ENCODE results near the gene B3GALT2. TPM values are rescaled to one million over a fixed set of nuclear protein-coding genes. Genes with fewer than 3 reads are reported as not detected.
"Not testable (repeated sequence)": the region's sequence is repeated elsewhere in the genome, so short reads cannot be mapped to it uniquely, and the experiment has no call there.

B3GALT2 gene
- under 1 TPM; 0.13 to 0.68 (median 0.50) TPM for total RNA-seq

GRCh38 chr1:193185901-193186731, at the start of gene B3GALT2:
B3GALT2 (minus strand) TSS chr1:193186613; CDS start chr1:193181562, 5,051 bp downstream.
- Mint-ChIP-seq H3K4me3 (peak within 1 kb of the TSS; percentile 73), H3K9me3 (no peaks in the 10 kb centered on the region), H3K36me3 (ENCODE audit: insufficient read depth) (no peaks in the 10 kb centered on the region), H3K27me3 (ENCODE audit: low read depth) (no peaks in the 10 kb centered on the region), H3K4me1 (ENCODE audit: low read depth) (peaks cover 61% of the 10 kb centered on the region)
- DNase-seq, result no peak
- ATAC-seq, result peak in 1 of 2 donors; percentile 59

GRCh38 chr1:193234530-193234929, 48.1 kb upstream of the B3GALT2 start:
- Mint-ChIP-seq H3K36me3 (ENCODE audit: insufficient read depth) (peaks cover 42% of the 10 kb centered on the region), H3K4me1 (ENCODE audit: low read depth) (peaks cover 12% of the 10 kb centered on the region), H3K27me3 (ENCODE audit: low read depth) (no peaks in the 10 kb centered on the region), H3K9me3 (no peaks in the 10 kb centered on the region), H3K4me3 (no peak overlapping the region)
- DNase-seq (no peak), ATAC-seq (no peak)

- H3K36me3 Mint-ChIP-seq (ENCODE audit: insufficient read depth), result peaks cover 34% of the 10 kb centered on the region
- not testable (repeated sequence) for H3K4me1 Mint-ChIP-seq (ENCODE audit: low read depth); ATAC-seq; H3K9me3 Mint-ChIP-seq; H3K27me3 Mint-ChIP-seq (ENCODE audit: low read depth); DNase-seq; H3K4me3 Mint-ChIP-seq
These were observed 44.7 kb upstream of the B3GALT2 start for GRCh38 chr1:193231146-193231545.

GRCh38 chr1:193229136-193229535, 42.7 kb upstream of the B3GALT2 start:
- Mint-ChIP-seq H3K9me3 (no peaks in the 10 kb centered on the region), H3K27me3 (ENCODE audit: low read depth) (no peaks in the 10 kb centered on the region), H3K4me1 (ENCODE audit: low read depth) (peaks cover 16% of the 10 kb centered on the region), H3K36me3 (ENCODE audit: insufficient read depth) (peaks cover 35% of the 10 kb centered on the region), H3K4me3 (no peak overlapping the region)
- ATAC-seq (no peak), DNase-seq (no peak)

GRCh38 chr1:193222056-193222615, 35.7 kb upstream of the B3GALT2 start:
- H3K27me3 Mint-ChIP-seq (ENCODE audit: low read depth), result no peaks in the 10 kb centered on the region
- no peak for ATAC-seq
- peaks cover 22% of the 10 kb centered on the region for H3K4me1 Mint-ChIP-seq (ENCODE audit: low read depth)
- H3K9me3 Mint-ChIP-seq, result no peaks in the 10 kb centered on the region
- H3K36me3 Mint-ChIP-seq (ENCODE audit: insufficient read depth), result peaks cover 54% of the 10 kb centered on the region
- H3K4me3 Mint-ChIP-seq, result no peak overlapping the region
- DNase-seq, result no peak

- Mint-ChIP-seq H3K36me3 (ENCODE audit: insufficient read depth) (peaks cover 52% of the 10 kb centered on the region), H3K4me3 (no peak overlapping the region), H3K9me3 (no peaks in the 10 kb centered on the region), H3K4me1 (ENCODE audit: low read depth) (peaks cover 18% of the 10 kb centered on the region), H3K27me3 (ENCODE audit: low read depth) (no peaks in the 10 kb centered on the region)
- ATAC-seq, result no peak
- DNase-seq, result no peak
These were observed 35.2 kb upstream of the B3GALT2 start for GRCh38 chr1:193221651-193222050.

GRCh38 chr1:193219391-193219790, 33.0 kb upstream of the B3GALT2 start:
- no peak for DNase-seq
- ATAC-seq, result no peak
- Mint-ChIP-seq H3K4me1 (ENCODE audit: low read depth) (peaks cover 7% of the 10 kb centered on the region), H3K4me3 (no peak overlapping the region), H3K27me3 (ENCODE audit: low read depth) (no peaks in the 10 kb centered on the region), H3K9me3 (no peaks in the 10 kb centered on the region), H3K36me3 (ENCODE audit: insufficient read depth) (peaks cover 49% of the 10 kb centered on the region)

- Mint-ChIP-seq H3K4me3 (no peak overlapping the region), H3K4me1 (ENCODE audit: low read depth) (peaks cover 12% of the 10 kb centered on the region), H3K9me3 (no peaks in the 10 kb centered on the region), H3K36me3 (ENCODE audit: insufficient read depth) (peaks cover 48% of the 10 kb centered on the region), H3K27me3 (ENCODE audit: low read depth) (no peaks in the 10 kb centered on the region)
- DNase-seq, result no peak
- no peak for ATAC-seq
These were observed 30.5 kb upstream of the B3GALT2 start for GRCh38 chr1:193216920-193217319.

- ATAC-seq, result no peak
- H3K36me3 Mint-ChIP-seq (ENCODE audit: insufficient read depth), result peaks cover 57% of the 10 kb centered on the region
These were observed 27.6 kb upstream of the B3GALT2 start for GRCh38 chr1:193213998-193214397.

GRCh38 chr1:193212637-193213036, 26.2 kb upstream of the B3GALT2 start:
- DNase-seq (no peak), ATAC-seq (no peak)
- Mint-ChIP-seq H3K36me3 (ENCODE audit: insufficient read depth) (peaks cover 56% of the 10 kb centered on the region), H3K4me3 (no peak overlapping the region), H3K27me3 (ENCODE audit: low read depth) (no peaks in the 10 kb centered on the region), H3K9me3 (peaks cover 11% of the 10 kb centered on the region), H3K4me1 (ENCODE audit: low read depth) (peaks cover 24% of the 10 kb centered on the region)

More at GRCh38 chr1:193213998-193214397, 27.6 kb upstream of the B3GALT2 start:
- Mint-ChIP-seq H3K4me1 (ENCODE audit: low read depth) (peaks cover 24% of the 10 kb centered on the region), H3K27me3 (ENCODE audit: low read depth) (no peaks in the 10 kb centered on the region), H3K9me3 (peaks cover 6% of the 10 kb centered on the region), H3K4me3 (no peak overlapping the region)
- DNase-seq, result no peak

GRCh38 chr1:193211539-193211938, 25.1 kb upstream of the B3GALT2 start:
- peaks cover 63% of the 10 kb centered on the region for H3K36me3 Mint-ChIP-seq (ENCODE audit: insufficient read depth)
- peaks cover 24% of the 10 kb centered on the region for H3K4me1 Mint-ChIP-seq (ENCODE audit: low read depth)
- peaks cover 22% of the 10 kb centered on the region for H3K9me3 Mint-ChIP-seq
- no peaks in the 10 kb centered on the region for H3K27me3 Mint-ChIP-seq (ENCODE audit: low read depth)
- ATAC-seq (peak in 1 of 2 donors; percentile 56), DNase-seq (no peak)
- H3K4me3 Mint-ChIP-seq, result no peak overlapping the region

GRCh38 chr1:193210996-193211395, 24.6 kb upstream of the B3GALT2 start:
- DNase-seq, result no peak
- H3K36me3 Mint-ChIP-seq (ENCODE audit: insufficient read depth), result peaks cover 63% of the 10 kb centered on the region
- peaks cover 28% of the 10 kb centered on the region for H3K9me3 Mint-ChIP-seq
- no peak overlapping the region for H3K4me3 Mint-ChIP-seq
- ATAC-seq, result no peak
- no peaks in the 10 kb centered on the region for H3K27me3 Mint-ChIP-seq (ENCODE audit: low read depth)
- peaks cover 24% of the 10 kb centered on the region for H3K4me1 Mint-ChIP-seq (ENCODE audit: low read depth)

- Mint-ChIP-seq H3K4me3 (no peak overlapping the region), H3K9me3 (peaks cover 8% of the 10 kb centered on the region), H3K36me3 (ENCODE audit: insufficient read depth) (peaks cover 34% of the 10 kb centered on the region), H3K4me1 (ENCODE audit: low read depth) (peaks cover 29% of the 10 kb centered on the region), H3K27me3 (ENCODE audit: low read depth) (no peaks in the 10 kb centered on the region)
- DNase-seq, result no peak
- ATAC-seq, result no peak
These were observed 14.6 kb upstream of the B3GALT2 start for GRCh38 chr1:193201021-193201420.

GRCh38 chr1:193199940-193200339, 13.5 kb upstream of the B3GALT2 start:
- DNase-seq (no peak), ATAC-seq (no peak)
- Mint-ChIP-seq H3K27me3 (ENCODE audit: low read depth) (no peaks in the 10 kb centered on the region), H3K4me3 (no peak overlapping the region), H3K36me3 (ENCODE audit: insufficient read depth) (peaks cover 28% of the 10 kb centered on the region), H3K9me3 (no peaks in the 10 kb centered on the region), H3K4me1 (ENCODE audit: low read depth) (peaks cover 35% of the 10 kb centered on the region)

GRCh38 chr1:193192586-193192985, 6.2 kb upstream of the B3GALT2 start:
- DNase-seq (no peak), ATAC-seq (no peak)
- Mint-ChIP-seq H3K4me1 (ENCODE audit: low read depth) (peaks cover 49% of the 10 kb centered on the region), H3K27me3 (ENCODE audit: low read depth) (no peaks in the 10 kb centered on the region), H3K36me3 (ENCODE audit: insufficient read depth) (peaks cover 16% of the 10 kb centered on the region), H3K4me3 (no peak overlapping the region), H3K9me3 (no peaks in the 10 kb centered on the region)
